ENCODE data around the gene PTPRZ1. TPM values are rescaled to one million over a fixed set of nuclear protein-coding genes. Genes with fewer than 3 reads are reported as not detected.

The PTPRZ1 gene
- total RNA-seq, 1 experiment from 2014 or later: not detected

GRCh38 chr7:121860953-121861352 is 12.0 kb upstream of the PTPRZ1 start:
- Histone ChIP-seq H3F3A (ENCODE audit: low read length, unreplicated experiment) (no peaks in the 10 kb centered on the region), H3K27ac (ENCODE audit: low read length) (no peak overlapping the region), H3K9me2 (replicated peaks; ENCODE audit: low read length) (no peaks in the 10 kb centered on the region), H4K20me1 (ENCODE audit: low read length) (no peaks in the 10 kb centered on the region), H3K36me3 (ENCODE audit: low read depth, low read length) (no peaks in the 10 kb centered on the region), H3K4me1 (ENCODE audit: insufficient read depth, low read length) (no peaks in the 10 kb centered on the region), H3K4me2 (ENCODE audit: low read length) (no peak overlapping the region), H2AFZ (ENCODE audit: low read length) (no peak overlapping the region), H3K4me3 (ENCODE audit: low read length) (no peak overlapping the region), H3K9ac (ENCODE audit: low read length) (no peak overlapping the region), H3K79me2 (ENCODE audit: low read length) (no peaks in the 10 kb centered on the region), H3K9me3 (ENCODE audit: low read length) (no peaks in the 10 kb centered on the region), H3K27me3 (ENCODE audit: low read length) (peaks cover 30% of the 10 kb centered on the region)
- DNase-seq: no peak
- POLR2A ChIA-PET (ENCODE audit: unreplicated experiment): no interaction called here
- intact Hi-C loops (cut with micrococcal nuclease): no loop called here
- TF ChIP-seq EZH2 (IDR thresholded peaks at IDR 0.05; ENCODE audit: low read length, unreplicated experiment) (no peak), EZH2phosphoT487 (IDR thresholded peaks at IDR 0.05; ENCODE audit: borderline replicate concordance, low read length) (no peak)
- TF ChIP-seq, protein P1, sequence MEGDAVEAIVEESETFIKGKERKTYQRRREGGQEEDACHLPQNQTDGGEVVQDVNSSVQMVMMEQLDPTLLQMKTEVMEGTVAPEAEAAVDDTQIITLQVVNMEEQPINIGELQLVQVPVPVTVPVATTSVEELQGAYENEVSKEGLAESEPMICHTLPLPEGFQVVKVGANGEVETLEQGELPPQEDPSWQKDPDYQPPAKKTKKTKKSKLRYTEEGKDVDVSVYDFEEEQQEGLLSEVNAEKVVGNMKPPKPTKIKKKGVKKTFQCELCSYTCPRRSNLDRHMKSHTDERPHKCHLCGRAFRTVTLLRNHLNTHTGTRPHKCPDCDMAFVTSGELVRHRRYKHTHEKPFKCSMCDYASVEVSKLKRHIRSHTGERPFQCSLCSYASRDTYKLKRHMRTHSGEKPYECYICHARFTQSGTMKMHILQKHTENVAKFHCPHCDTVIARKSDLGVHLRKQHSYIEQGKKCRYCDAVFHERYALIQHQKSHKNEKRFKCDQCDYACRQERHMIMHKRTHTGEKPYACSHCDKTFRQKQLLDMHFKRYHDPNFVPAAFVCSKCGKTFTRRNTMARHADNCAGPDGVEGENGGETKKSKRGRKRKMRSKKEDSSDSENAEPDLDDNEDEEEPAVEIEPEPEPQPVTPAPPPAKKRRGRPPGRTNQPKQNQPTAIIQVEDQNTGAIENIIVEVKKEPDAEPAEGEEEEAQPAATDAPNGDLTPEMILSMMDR (conservative IDR thresholded peaks at IDR 0.05; ENCODE audit: low read depth, low read length): no peak
- CTCF ChIA-PET: no interaction called here
- no TSS peak for BruUV-seq (replicated peaks)
- no peak for ATAC-seq

- Histone ChIP-seq H4K20me1 (ENCODE audit: low read length) (no peaks in the 10 kb centered on the region), H3K27ac (ENCODE audit: low read length) (no peak overlapping the region), H2AFZ (ENCODE audit: low read length) (no peak overlapping the region), H3K9me3 (ENCODE audit: low read length) (no peaks in the 10 kb centered on the region), H3K4me3 (ENCODE audit: low read length) (no peak overlapping the region), H3K79me2 (ENCODE audit: low read length) (no peaks in the 10 kb centered on the region), H3F3A (ENCODE audit: low read length, unreplicated experiment) (no peaks in the 10 kb centered on the region), H3K9me2 (replicated peaks; ENCODE audit: low read length) (no peaks in the 10 kb centered on the region), H3K27me3 (ENCODE audit: low read length) (peaks cover 41% of the 10 kb centered on the region), H3K9ac (ENCODE audit: low read length) (no peak overlapping the region), H3K36me3 (ENCODE audit: low read depth, low read length) (no peaks in the 10 kb centered on the region), H3K4me1 (ENCODE audit: insufficient read depth, low read length) (no peaks in the 10 kb centered on the region), H3K4me2 (ENCODE audit: low read length) (no peak overlapping the region)
- TF ChIP-seq, protein P1 (conservative IDR thresholded peaks at IDR 0.05; ENCODE audit: low read depth, low read length): no peak
- TF ChIP-seq EZH2phosphoT487 (IDR thresholded peaks at IDR 0.05; ENCODE audit: borderline replicate concordance, low read length): no peak
- no peak for TF ChIP-seq EZH2 (IDR thresholded peaks at IDR 0.05; ENCODE audit: low read length, unreplicated experiment)
- ChIA-PET CTCF (no interaction called here), POLR2A (ENCODE audit: unreplicated experiment) (no interaction called here)
- intact Hi-C loops (cut with micrococcal nuclease): no loop called here
- BruUV-seq (replicated peaks): no TSS peak
- no peak for ATAC-seq
- DNase-seq: no peak
These were observed 10.4 kb upstream of the PTPRZ1 start for GRCh38 chr7:121862591-121862990.

- no peak overlapping the region for H3K9ac ChIP-seq (ENCODE audit: low read length)
- H3K36me3 ChIP-seq (ENCODE audit: low read depth, low read length): no peaks in the 10 kb centered on the region
- H3K4me3 ChIP-seq (ENCODE audit: low read length): no peak overlapping the region
- H3K9me3 ChIP-seq (ENCODE audit: low read length): no peaks in the 10 kb centered on the region
- H3K4me2 ChIP-seq (ENCODE audit: low read length): no peak overlapping the region
- peaks cover 52% of the 10 kb centered on the region for H3K27me3 ChIP-seq (ENCODE audit: low read length)
- no peaks in the 10 kb centered on the region for H4K20me1 ChIP-seq (ENCODE audit: low read length)
- ATAC-seq (no peak), DNase-seq (no peak)
- H3F3A ChIP-seq (ENCODE audit: low read length, unreplicated experiment): no peaks in the 10 kb centered on the region
- no peaks in the 10 kb centered on the region for H3K9me2 ChIP-seq (replicated peaks; ENCODE audit: low read length)
- H2AFZ ChIP-seq (ENCODE audit: low read length): no peak overlapping the region
- intact Hi-C loops (cut with micrococcal nuclease): no loop called here
- POLR2A ChIA-PET (ENCODE audit: unreplicated experiment): no interaction called here
- no peaks in the 10 kb centered on the region for H3K4me1 ChIP-seq (ENCODE audit: insufficient read depth, low read length)
- no peaks in the 10 kb centered on the region for H3K79me2 ChIP-seq (ENCODE audit: low read length)
- TF ChIP-seq, protein P1 (conservative IDR thresholded peaks at IDR 0.05; ENCODE audit: low read depth, low read length): no peak
- TF ChIP-seq EZH2phosphoT487 (IDR thresholded peaks at IDR 0.05; ENCODE audit: borderline replicate concordance, low read length): no peak
- TF ChIP-seq EZH2 (IDR thresholded peaks at IDR 0.05; ENCODE audit: low read length, unreplicated experiment): no peak
- no TSS peak for BruUV-seq (replicated peaks)
- no peak overlapping the region for H3K27ac ChIP-seq (ENCODE audit: low read length)
- CTCF ChIA-PET: no interaction called here
These were observed 1.8 kb upstream of the PTPRZ1 start for GRCh38 chr7:121871188-121871587.
